ENCODE measurements around the gene CNTLN. TPM values are rescaled to one million over a fixed set of nuclear protein-coding genes. Genes with fewer than 3 reads are reported as not detected.

The CNTLN gene
- total and polyA plus RNA-seq, 2 donors = 2.9 to 6.4 TPM

DNA sequence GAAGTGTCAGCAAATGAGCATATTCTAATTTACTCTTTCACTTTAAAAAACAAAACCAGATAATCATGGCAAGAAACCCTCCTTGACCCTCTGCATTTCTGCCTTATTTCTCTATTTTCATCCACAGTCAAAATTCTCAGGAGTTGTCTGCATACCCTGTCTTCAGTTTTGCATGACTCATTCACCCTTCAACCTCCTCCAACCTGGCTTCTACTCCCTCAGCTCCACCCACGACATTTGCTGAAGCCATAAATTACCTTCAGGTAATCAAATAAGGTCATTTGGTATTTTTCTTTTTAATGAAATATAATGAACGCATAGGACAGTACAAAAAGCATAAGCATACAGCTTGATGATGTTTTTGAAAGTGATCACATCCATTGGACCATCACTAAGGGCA is 416.2 kb downstream of the CNTLN start:
- no peak for DNase-seq (ENCODE audit: low read depth in 6 of 9, low spot score in 9 of 9)

More for the DNA sequence above, 416.2 kb downstream of the CNTLN start:
- Histone ChIP-seq H3K27ac (ENCODE audit: low read depth in 1 of 2, low read length in 1 of 2) (no peak overlapping the region), H3K4me3 (ENCODE audit: low read length in 2 of 2) (no peak overlapping the region), H3K36me3 (ENCODE audit: control insufficient read depth in 2 of 2, insufficient read depth in 2 of 2, low read length in 1 of 2) (no peaks in the 10 kb centered on the region), H3K27me3 (ENCODE audit: control insufficient read depth in 2 of 2, insufficient read depth in 1 of 2, low read length in 1 of 2) (no peaks in the 10 kb centered on the region), H3K9me3 (ENCODE audit: control insufficient read depth in 2 of 2, insufficient read depth in 1 of 2, low read length in 1 of 2) (no peaks in the 10 kb centered on the region), H3K4me1 (ENCODE audit: control insufficient read depth in 2 of 2, insufficient read depth in 2 of 2, low read length in 2 of 2) (no peaks in the 10 kb centered on the region)
- WGBS = 88% methylated on average over 2 of the region's 2 CpGs

Data from thymus (tissue), 11 donors.